Measurements from ENCODE around the gene ATP10A.

ATP10A gene

DNA sequence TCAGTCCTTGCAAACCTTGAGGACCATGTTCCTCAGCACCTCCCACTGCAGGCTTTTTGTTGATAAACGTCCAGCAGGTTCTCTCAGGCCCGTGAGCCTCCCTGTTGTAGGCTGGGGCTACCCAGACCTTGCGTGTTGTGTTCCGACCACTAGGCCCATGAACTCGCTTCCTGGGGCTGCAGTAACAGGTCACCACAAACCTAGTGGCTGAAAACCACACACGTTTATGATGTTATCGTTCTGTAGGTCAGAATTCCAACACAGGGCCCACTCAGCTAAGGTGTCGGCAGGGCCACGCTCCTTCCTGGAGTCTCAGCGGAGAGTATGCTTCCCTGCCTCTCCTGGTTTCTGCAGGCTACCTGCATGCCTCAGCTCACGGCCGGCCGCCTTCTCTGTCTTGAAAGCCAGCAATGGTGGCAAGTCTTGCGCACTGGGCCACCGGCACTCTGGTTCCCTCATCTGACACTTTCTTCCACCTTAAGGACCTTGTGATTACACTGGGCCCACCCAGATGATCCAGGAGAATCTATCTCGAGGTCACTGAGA, 60.8 kb downstream of the ATP10A start:
- H3K4me3 ChIP-seq (ENCODE audit: low read depth, low read length) = no peak overlapping the region
- no peak for DNase-seq (ENCODE audit: low read depth)

DNA sequence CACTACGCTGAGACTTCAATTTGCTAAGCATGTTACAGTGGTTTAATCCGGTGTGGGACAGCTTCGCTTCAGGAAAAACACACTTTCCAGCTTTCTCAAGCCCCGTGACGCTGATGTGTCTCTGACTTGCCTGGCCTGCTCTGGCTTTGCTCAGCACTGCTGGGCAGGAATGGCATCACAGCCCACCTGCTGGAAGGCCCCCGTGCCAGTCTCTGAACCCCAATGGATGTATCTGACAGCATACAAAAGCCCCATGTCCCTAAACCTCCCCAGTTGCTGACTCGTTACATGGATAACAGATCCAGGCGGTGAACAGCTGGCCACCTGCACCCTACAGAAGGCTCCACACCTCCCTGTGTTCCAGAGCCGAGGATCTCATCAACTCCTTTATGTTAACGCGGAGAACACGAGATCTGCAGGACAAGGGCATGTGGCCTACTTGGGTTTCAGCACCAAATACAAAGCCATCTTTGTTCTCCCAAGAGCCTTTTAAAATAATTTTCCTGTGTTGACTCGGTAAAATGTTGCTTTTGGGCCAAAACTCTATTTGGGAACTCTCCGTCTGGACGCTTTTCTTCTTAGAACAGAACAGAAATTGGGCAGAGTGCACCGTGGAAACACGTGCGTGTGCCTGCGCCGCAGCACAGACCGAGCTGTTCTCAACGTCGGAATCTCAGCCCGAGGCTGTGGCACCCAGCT, 61.4 kb downstream of the ATP10A start:
- H3K4me3 ChIP-seq (ENCODE audit: low read depth, low read length) = no peak overlapping the region
- no peak for DNase-seq (ENCODE audit: low read depth)
- TF ChIP-seq CTCF (IDR thresholded peaks at IDR 0.05; ENCODE audit: control insufficient read depth, extremely low read depth, insufficient read depth) = no peak

More for the DNA sequence above, 60.8 kb downstream of the ATP10A start:
- TF ChIP-seq CTCF (IDR thresholded peaks at IDR 0.05; ENCODE audit: control insufficient read depth, extremely low read depth, insufficient read depth) = no peak

GRCh38 chr15:25800761-25801515, 62.2 kb downstream of the ATP10A start:
- H3K4me3 ChIP-seq (ENCODE audit: low read depth, low read length) = no peak overlapping the region
- no peak for DNase-seq (ENCODE audit: low read depth)
- no peak for TF ChIP-seq CTCF (IDR thresholded peaks at IDR 0.05; ENCODE audit: control insufficient read depth, extremely low read depth, insufficient read depth)

DNA sequence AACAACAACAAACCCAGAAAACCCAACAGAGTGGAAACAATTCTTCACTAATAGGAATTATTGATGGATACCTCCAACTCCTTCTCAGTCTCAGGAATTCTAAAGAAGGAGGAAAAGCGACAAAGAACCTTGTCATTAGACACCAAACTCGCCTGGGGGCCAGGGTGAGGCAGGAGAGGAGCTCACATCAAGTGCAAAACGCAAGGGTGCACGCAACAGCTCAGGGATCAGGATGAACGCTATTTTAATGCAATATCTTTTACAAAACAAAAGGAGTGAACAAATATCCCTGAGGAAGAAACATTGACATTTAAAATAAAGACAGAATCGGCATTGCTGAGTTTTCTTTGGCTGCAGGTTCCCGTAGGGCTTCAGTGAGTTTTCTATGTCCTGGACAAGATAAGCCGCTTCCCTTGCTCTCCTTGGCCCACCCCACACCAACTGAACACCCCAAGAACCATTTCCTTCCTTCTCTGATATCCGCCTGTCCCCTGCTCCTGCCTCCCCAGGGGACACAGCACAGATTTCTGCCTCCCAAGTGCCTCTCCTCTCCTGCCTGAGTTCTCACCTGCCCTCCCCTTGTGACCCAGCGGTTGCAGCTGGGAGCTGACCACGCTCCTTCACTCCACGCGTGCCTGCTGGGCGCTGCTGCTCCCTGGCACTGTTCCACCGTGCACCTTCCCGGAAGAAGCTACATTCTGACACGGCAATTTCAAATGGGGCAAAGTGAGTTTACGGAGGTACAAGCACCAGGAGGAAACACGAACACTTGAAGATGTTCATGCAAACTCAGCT, 63.0 kb downstream of the ATP10A start:
- no peak for TF ChIP-seq CTCF (IDR thresholded peaks at IDR 0.05; ENCODE audit: control insufficient read depth, extremely low read depth, insufficient read depth)

DNA sequence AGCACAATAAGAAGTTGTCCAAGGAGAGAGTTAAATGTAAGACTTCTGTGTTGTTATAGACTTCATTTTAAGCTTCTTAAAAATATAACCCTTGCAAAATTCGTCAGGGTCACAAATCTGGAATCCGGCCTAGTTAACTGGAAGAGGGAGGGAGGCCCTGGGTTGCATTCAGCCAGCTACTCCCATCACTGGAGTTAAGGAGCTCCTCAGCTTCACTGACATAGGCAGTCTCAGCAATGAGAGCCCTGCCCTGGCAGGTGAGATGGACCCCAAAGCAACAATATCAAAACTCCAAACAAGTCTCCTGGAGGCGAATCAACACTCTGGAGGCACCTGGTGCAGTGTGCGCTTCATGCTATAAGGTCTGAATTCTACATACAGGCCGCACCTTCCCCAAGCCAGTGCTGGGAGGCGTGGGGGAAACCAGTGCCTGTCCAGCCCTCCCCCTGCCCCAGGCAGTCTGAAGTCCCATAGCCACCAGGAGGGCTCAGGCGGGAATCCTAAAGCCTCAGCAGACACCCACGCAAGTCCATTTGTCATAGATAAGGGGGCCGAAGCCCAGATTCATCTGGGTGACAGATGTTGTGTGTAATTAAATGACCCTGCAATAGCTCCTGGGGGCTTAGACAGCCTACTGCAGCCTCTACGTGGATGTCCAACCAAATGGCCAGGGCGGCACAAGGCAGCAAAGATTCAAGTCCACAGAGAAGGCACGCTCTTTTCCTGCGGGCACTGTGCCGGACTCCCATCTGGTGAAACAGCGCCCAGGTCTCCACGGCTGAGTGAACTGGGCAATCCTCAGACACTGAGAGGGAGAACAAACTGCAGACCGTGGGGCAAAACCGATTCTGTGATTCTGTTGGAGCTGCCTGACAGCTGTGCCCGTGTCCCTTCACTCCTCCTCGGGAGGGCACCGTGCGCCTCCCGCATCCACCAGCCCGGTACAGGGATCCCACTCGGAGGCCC, 64.9 kb downstream of the ATP10A start:
- TF ChIP-seq CTCF (IDR thresholded peaks at IDR 0.05; ENCODE audit: control insufficient read depth, extremely low read depth, insufficient read depth) = no peak
- H3K4me3 ChIP-seq (ENCODE audit: low read depth, low read length) = no peak overlapping the region
- DNase-seq (ENCODE audit: low read depth) = no peak

More for the DNA sequence above, 63.0 kb downstream of the ATP10A start:
- no peak for DNase-seq (ENCODE audit: low read depth)
- H3K4me3 ChIP-seq (ENCODE audit: low read depth, low read length) = no peak overlapping the region

DNA sequence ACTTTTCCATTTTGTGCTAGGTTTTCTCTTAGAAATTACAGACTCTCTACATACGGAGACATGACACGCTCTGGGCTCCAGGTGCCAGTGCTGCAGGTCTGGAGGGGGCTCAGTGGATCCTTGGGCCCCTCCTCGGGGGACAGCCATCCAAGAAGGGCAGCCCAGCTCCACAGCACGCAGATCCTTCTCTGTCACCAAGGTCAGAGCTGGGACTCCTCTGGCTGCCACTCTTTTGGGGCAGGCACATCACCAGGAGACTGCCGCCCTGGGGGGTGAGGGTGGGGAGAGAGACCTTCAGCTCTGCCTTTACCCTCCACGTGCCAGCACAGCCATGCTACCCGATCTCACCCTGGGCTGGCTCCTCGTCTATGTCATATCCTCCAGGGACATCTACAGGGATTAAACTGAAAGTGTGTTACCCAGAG, 65.6 kb downstream of the ATP10A start:
- no peak overlapping the region for H3K4me3 ChIP-seq (ENCODE audit: low read depth, low read length)
- no peak for DNase-seq (ENCODE audit: low read depth)
- TF ChIP-seq CTCF (IDR thresholded peaks at IDR 0.05; ENCODE audit: control insufficient read depth, extremely low read depth, insufficient read depth) = no peak

All from LNCaP clone FGC (cell line).